Mucosa of rectum (tissue), 2 donors: ENCODE data around the gene CFAP210.
"Not testable (repeated sequence)": the region's sequence is repeated elsewhere in the genome, so short reads cannot be mapped to it uniquely, and the experiment has no call there.

Experiments
- H3K27ac ChIP-seq, 2 donors: one replicate each; pipeline ENCODE4 v1.7.0; 2013; ENCODE audit warnings: inconsistent platforms in 2 of 2, low read depth in 2 of 2, low read length in 2 of 2
- H3K27me3 ChIP-seq, 2 donors: one replicate each; pipeline ENCODE4 v1.7.0; 2013; ENCODE audit warnings: low read length in 2 of 2; ENCODE audit not compliant: control insufficient read depth in 2 of 2, insufficient read depth in 2 of 2
- H3K36me3 ChIP-seq, 2 donors: one replicate each; pipeline ENCODE4 v1.7.0; 2013; ENCODE audit warnings: low read length in 2 of 2; ENCODE audit not compliant: control insufficient read depth in 2 of 2, insufficient read depth in 2 of 2
- H3K4me1 ChIP-seq, 2 donors: one replicate each; pipeline ENCODE4 v1.7.0; 2013; ENCODE audit warnings: low read length in 2 of 2, mild to moderate bottlenecking in 1 of 2; ENCODE audit not compliant: control insufficient read depth in 2 of 2, insufficient read depth in 2 of 2
- H3K4me3 ChIP-seq, 2 donors: one replicate each; pipeline ENCODE4 v1.7.0; 2013; ENCODE audit warnings: low read length in 2 of 2
- H3K9ac ChIP-seq, 2 donors: one replicate each; pipeline ENCODE4 v1.7.0; 2013; ENCODE audit warnings: low read length in 2 of 2, low read depth in 1 of 2, mild to moderate bottlenecking in 1 of 2
- H3K9me3 ChIP-seq, 2 donors: one replicate each; pipeline ENCODE4 v1.7.0; 2013; ENCODE audit warnings: low read length in 2 of 2; ENCODE audit not compliant: control insufficient read depth in 2 of 2
- donor health status: healthy.
- donor health status: Normal muscosa, but diverticular disease.

CFAP210 gene

GRCh38 chr2:169599568-169599967 lies 94.6 kb downstream of the CFAP210 start:
- H3K4me3 ChIP-seq, result no peak overlapping the region
- H3K9me3 ChIP-seq, result no peaks in the 10 kb centered on the region
- H3K9ac ChIP-seq, result no peak overlapping the region
- H3K27ac ChIP-seq, result no peak overlapping the region
- peaks cover 0 to 5% of the 10 kb centered on the region in 2 donors for H3K36me3 ChIP-seq
- H3K27me3 ChIP-seq, result no peaks in the 10 kb centered on the region
- no peaks in the 10 kb centered on the region for H3K4me1 ChIP-seq

GRCh38 chr2:169598982-169599381 lies 95.2 kb downstream of the CFAP210 start:
- Histone ChIP-seq H3K4me3 (no peak overlapping the region), H3K27me3 (no peaks in the 10 kb centered on the region)

GRCh38 chr2:169596546-169596945 lies 97.7 kb downstream of the CFAP210 start:
- not testable (repeated sequence) for H3K4me3 ChIP-seq, H3K36me3 ChIP-seq, H3K9ac ChIP-seq, H3K4me1 ChIP-seq, H3K27me3 ChIP-seq, H3K27ac ChIP-seq, H3K9me3 ChIP-seq

More at GRCh38 chr2:169598982-169599381, 95.2 kb downstream of the CFAP210 start:
- Histone ChIP-seq H3K9ac (no peak overlapping the region), H3K27ac (no peak overlapping the region), H3K9me3 (no peaks in the 10 kb centered on the region), H3K36me3 (peaks cover 0 to under 1% of the 10 kb centered on the region in 2 donors), H3K4me1 (no peaks in the 10 kb centered on the region)
